Activated CD4-positive, alpha-beta T cell treated with anti-CD3 and anti-CD28 coated beads for 48 hours (primary cell): ENCODE results near the gene ALDH3B2.
"Not testable (repeated sequence)": the region's sequence is repeated elsewhere in the genome, so short reads cannot be mapped to it uniquely, and the experiment has no call there.

Experiments used
- DNase-seq: peaks from one replicate; pipeline ENCODE4 v3.0.0-alpha.2; 2020

Gene ALDH3B2

DNA sequence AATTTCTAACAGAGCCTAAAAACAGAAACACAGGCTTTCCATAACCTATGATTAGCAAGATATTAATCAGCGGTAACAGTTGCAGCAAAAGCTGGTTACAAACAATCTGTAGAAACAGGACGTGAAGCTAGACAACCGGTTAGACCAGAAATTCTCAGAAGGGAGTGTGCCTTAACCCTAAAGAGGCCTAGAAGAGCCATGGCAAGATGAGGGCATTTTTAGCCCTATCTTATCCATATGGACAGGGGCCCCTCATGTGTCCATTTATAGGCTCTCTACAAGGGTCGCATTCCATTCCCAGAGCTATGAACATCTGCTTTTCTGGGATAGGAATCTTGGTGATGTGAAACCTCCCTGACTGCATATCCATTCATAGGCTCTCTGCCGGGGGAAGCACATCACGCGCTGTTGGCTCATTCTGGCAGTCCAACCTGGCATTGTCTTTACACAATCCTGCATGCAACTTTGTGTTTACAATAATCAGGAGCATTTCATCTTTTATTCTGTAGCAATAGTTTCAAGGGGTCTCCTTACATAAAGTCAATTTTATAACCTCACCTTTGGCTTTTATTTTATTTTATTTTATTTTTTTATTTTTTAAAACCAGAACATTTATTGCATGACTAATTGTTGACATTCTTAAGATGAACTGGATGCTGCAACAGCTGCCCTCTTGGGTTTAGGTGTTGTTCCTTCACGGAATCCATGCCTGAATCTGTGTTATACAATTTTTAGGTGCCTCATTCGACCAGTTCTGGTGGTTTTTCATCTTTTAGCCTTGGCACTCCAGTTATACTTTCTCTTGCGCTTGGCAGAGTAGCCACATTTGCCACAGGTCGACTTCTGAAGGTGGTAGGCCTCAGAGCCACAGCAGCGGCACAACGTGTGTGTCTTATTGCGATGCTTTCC is 8.0 kb upstream of the ALDH3B2 start:
- DNase-seq: not testable (repeated sequence)

DNA sequence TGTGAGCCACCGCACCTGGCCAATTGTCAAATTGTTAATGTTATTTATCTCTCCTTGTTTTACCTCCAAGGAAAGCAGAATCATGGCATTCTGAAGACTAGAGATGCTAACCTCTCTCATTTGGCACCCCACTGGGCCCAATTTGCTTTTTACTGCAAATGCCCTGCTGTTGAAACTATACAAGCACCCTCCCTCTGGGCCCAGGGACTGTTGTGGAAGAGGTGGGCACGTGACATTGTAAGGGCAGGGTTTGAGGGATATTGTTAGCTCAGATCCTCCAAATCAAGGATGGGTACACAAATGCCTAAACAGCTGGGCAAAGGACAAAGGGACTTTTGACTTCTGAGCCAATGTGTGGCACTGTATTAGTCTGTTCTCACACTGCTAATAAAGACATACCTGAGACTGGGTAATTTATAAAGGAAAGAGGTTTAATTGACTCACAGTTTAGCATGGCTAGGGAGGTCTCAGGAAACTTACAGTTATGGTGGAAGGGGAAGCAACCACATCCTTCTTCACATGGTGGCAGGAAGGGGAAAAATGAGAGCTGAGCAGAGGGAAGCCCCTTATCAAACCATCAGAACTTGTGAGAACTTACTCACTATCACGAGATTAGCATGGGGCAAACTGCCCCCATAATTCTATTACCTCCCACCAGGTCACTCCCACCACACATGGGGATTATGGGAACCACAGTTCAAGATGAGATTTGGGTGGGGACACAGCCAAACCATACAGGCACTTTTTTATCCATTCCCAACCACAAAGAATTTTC is 6.5 kb upstream of the ALDH3B2 start:
- no peak for DNase-seq

DNA sequence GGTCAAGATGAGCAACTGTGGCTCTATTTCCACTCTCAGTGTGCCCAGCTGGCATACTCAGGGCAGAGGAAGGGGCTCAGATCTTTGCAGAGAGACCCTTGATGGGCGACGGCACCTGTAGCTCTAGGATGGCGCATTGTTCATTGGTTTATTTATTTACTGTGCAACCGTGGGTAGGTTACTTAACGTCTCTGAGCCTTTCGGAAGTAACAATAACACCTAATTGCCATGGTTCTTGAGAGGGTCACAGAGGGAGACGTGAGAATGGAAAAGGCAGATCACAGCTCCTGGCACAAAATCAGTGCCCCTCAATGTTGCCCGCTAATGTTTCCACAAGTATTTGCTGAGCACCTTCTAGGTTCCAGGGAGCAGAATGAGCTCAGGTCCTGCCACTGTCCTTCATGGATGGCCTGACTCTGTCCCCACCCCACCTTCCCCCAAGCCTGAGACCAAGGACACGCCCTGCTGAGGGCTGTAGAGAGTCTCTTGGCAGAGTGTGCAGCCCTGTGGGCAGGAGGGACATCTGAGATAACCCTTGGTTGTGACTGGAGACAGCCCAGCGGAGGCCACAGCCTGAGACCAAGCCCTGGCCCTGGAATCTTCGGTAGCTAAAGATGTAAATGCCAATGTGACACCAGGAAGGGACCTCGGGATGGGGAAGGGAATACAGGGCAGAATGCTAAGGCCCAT is 780 bp upstream of the ALDH3B2 start:
- no peak for DNase-seq

DNA sequence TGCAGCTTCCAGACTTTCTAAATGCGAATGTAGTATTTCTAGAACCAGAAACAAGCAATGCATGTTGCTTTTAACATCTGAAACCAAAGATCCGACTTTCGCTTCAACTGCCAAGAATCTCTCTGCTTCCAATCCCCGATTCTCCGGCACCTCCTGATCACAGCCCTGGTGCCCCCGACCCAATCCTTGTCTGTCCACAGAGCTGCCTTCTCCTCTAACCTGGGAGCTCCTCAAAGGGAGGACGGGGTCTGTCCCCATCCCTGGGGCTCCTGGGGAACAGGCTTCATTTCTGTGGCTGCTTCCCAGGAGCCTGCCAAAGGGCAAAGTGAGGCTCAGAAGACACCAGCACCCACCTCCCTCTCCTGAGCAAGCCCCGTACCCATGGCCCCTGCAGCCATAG is 521 bp downstream of the ALDH3B2 start:
- DNase-seq: no peak

DNA sequence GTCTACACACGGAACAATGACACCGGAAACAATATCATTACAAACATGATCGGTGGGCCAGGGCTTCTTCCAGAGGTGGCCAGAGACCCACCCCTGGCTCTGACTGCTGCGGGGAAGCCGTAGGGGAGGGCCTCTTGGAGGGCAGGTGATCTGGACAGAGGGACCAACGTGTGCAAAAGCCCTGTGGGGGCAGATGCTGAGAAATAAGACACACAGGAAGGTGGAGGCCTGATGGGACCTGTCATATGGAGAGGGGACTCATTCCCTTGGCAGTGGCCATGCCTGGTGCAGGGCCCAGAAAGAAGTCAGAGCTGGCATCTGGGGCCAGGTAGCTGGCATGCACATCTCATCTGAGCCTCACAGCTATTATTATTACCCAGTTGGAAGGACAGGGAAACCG is 1.1 kb downstream of the ALDH3B2 start:
- DNase-seq: no peak

DNA sequence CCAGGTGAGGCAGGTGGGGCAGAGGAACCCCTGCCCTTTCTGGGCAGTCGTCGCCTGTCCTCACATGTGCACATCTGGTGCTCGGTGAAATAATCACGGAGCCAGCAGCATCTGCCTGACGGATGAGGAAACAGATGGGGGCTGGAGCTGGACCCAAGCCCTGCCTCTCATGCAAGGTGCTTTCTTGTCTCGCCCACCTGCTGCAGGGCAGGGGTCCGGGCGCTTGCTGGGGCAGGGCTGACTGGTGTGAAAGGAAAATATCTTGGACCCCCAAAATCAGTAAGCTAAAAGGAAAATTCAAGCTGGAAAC is 3.3 kb downstream of the ALDH3B2 start:
- DNase-seq: no peak

DNA sequence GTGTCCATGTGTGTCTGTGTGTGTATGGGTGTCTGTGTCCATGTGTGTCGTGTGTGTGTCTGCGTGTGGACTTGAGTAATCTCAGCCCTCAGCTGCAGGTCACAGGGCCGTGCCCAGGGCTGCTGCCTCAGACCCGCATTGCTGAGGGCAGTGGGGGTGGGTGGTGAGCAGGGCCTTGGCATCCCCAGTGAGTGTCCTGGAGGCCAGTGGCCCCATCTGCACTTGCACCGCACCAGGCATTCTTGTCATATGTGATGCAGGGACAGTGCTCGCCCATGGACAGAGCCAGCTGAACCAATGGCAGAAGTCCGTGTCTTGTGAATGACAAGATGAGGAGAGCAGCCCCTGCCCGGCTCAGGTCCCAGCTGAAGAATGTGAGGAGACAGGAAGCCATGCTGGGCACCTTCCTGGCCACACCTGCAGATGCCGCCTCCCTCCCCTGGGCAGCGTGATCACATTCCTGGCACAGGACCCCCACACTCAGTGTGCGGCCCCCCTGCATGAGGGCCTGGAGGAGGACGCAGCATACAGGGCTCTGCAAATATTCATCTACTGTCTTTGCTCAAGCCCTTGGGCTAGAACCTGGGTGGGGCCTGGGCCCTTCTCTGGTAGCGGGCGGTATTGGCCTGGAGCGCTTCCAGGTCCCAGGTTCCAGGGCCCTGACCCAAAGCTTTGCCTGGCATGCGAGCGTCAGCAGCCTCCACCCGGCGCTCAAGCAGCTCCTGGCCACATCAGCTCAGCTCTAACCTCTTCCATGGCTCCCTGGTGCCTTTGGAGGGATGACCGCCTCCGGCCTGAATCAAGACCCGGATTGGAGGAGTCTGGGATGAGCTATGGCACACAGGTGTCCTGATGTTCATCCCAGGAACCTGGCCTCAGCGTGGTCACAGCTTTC is 3.9 kb downstream of the ALDH3B2 start:
- no peak for DNase-seq

DNA sequence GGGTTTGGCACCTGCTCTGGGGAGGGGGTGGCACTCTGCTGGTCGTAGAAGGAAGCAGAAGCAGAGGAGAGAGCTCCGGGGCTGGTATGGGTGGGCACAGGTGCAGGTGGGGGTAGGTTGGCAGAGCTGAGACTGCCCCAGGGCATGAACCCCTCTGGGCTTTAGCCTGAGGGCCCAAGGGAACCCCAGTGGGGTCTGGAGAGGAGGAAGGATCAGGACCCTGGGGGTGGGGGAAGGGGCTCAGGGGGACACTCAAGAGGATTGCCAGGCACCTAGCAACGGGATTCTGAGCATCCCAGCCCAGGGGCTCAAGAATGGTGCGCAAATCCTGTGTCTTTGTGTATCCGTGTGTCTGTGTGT is 6.3 kb downstream of the ALDH3B2 start:
- DNase-seq: no peak

DNA sequence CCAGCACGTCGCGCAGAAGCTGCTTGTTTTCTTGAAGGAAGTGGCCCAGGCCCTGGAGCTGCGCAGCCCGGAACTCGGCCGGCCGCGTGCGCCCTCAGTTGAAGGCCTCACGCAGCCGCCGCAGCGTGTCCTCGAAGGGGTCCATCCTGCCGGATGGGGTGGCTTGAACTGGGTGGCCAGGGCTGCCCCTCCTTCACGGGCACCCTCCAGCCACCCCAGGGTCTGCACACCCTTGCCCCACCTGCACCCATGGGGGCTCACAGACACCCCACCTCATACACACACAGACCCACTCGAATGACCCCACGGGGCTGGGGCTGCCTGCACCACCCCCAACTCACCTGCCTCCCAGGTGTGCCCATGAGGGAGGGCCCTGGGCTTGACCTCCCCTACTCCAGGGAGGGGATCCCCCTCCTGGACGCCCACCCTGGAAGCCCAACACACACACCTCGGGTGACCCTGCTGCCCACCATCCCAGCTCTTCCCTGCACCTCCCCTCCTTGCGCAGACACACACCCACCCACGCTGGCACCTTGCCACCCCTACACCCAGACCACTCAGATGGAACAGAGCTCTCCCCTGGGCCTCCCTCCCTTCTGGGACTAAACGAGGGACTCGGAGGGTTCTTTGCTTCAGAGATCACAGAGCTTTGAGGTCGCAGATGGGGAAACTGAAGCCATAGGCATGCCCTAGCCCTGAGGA is 6.8 kb downstream of the ALDH3B2 start:
- no peak for DNase-seq

DNA sequence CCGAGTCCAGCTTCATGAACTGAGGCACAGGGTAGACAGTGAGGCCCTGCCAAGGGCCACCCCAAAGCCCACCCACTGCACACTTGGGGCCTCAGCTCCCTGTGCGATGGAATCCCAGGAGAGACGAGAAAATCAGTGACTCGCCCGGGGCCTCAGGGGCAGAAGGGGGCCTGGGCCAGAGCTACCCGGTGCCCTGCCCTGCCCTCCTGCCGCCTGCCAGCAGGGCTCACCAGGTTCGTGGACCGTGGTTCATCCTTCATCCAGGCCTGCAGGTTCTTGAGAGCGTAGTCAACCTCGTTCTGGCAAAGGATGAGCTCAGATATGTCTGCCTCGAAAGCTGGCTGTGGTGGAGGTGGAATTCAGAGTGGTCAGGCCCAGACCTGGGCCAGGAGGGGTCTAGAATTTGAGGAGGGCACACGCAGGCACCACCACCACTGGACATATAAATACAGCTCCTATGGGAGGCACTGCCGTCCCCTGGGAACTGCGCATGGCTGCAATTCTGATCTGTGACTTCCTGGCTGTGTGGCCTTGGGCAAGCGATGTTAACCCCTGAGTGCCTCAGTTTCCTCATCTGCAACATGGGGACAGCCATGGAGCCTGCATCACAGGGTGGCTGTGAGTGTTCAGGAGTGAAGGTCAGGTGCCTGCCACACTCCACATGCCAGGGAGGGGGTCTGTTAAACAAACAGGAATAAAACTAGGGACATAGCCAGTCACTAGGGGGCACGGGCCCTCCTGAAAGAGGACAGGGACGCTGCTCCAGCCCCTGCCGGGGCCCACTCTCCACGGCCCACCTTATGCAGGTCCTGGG is 7.5 kb downstream of the ALDH3B2 start:
- no peak for DNase-seq

DNA sequence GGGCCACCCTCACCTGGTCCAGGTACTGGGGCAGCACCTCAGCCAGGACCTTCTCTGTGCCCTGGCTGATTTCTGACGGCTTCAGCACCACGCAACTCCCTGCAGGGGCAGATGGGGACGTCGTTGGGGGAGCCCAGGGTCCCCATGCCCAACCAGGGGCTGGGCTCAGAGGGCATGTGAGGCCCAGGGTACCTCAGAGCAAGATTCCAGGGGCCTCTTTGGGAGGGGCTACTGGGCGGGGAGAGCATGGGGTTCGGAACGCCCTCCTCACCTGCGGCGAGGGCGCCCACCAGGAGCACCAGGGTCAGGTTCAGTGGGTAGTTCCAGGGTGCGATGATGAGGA is 8.1 kb downstream of the ALDH3B2 start:
- no peak for DNase-seq

DNA sequence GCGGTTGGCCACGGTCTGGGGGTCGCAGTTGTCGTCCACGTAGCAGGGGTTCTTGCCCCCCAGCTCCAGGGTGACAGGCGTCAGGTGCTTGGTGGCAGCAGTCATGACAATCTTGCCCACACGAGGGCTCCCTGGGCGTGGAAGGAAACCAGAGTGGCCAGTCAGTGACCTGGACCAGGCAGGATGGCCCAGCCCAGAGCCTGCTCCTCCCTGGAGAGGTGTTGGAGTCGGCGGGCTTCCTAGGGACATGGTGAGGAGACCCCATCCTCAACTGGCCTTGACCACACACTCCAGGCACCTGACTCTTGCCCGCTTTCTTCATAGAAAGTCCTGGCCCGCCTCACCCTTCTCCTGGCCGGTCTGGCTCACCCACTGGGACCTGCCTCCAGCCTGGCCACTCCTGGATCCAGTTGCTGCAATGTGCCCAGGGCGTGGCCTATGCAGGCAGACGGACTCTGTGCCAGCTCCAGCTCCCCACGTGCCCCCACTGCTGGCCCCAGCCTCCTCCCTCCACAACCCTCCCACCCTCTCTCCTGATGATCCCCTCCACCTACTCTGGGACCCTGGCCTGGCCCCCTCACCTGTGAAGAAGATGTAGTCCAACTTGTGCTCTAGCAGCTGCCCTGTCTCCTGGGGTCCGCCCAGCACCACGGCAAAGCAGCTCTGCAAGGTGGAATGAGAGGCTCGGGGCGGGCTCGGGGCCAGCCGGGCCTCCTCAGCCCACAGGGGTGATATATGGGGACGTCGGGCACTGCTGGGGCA is 8.7 kb downstream of the ALDH3B2 start:
- DNase-seq: no peak

DNA sequence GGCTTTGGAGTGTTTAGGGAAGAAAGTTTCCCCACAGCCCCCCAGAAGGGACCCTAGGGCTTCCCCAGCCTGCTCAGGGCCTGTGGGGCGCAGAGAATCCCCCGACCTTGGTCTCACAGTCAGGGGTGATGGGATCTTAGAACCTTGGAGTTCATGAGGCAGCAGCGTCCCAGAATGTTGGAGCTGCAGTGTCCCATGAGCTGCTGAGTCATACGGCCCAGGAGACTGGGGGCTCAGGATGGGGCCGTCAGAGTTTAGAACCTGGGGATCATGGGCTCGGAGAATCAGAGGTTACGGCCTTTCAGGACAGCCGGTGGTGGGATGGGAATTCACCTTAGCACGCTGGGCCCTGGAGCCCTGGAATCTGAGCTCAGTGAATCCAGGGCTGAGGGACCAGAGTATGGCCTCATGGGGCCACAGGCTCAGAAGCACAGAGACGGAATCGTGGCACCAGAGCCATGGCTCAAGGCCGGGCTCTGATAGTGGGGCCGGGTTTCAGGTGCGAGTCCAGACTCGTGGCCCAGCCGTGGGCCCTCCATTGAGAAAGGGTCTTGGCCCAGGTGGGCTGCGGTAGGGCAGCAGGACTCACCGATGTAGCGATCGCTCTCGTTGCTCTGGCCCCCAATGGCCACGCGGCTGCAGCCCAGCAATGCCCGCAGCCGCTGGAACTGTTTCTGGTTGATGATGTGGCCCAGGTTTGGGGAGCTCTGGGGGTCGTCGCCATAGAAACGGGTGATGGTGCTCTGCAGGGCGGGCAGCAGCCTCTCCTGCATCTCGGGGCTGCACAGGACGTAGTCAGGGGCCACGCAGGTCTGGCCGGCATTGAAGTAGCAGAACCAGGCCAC is 9.5 kb downstream of the ALDH3B2 start:
- DNase-seq: no peak

DNA sequence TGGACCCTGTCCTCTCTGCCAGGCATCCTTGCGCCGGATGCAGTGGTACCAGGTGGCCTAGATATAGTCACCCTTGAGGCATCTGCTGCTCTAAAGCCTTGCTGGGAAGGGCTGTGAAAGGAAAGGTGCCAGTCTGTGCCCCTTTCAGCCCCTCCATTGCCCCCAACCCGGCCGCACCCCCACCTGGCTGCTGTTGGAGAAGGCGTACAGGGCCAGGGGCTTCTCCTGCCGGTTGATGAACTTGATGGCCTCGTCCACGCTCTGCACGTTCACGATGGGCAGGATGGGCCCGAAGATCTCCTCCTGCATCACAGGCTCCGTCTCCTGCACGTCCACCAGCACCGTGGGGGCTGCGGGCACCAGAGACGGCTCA is 10.2 kb downstream of the ALDH3B2 start:
- DNase-seq: no peak

DNA sequence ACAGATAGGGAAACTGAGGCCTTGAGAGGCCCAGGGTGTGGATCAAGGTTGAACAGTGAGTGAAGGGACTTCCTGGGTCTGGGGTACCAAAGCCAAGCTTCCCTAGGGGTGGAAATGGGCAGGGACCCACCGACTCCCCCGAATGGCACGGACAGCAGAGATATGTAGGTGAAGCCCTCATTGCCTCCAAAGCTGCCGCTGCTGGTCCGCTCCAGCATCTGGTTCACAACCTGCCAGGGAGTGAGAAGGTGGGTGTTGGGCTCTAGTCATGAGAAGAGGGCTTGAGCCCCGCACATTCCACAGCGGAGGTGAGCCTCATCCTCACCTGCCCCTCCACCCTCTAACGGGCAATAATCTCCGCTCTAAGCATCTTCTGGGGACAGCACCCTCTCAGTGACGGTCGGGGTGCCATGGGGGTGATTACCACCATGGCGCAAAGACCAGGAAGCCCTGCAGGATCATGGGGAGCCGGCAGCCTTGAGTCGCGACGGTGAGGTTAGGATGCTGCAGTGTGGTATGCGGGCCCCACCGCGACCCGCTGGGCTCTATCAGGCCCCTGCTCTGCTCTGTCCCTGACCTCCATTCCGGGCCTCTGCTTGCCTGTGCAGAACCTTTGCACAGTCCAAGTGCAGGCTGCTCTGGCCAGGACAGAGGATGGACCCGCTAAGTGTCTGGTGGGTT is 10.8 kb downstream of the ALDH3B2 start:
- no peak for DNase-seq

DNA sequence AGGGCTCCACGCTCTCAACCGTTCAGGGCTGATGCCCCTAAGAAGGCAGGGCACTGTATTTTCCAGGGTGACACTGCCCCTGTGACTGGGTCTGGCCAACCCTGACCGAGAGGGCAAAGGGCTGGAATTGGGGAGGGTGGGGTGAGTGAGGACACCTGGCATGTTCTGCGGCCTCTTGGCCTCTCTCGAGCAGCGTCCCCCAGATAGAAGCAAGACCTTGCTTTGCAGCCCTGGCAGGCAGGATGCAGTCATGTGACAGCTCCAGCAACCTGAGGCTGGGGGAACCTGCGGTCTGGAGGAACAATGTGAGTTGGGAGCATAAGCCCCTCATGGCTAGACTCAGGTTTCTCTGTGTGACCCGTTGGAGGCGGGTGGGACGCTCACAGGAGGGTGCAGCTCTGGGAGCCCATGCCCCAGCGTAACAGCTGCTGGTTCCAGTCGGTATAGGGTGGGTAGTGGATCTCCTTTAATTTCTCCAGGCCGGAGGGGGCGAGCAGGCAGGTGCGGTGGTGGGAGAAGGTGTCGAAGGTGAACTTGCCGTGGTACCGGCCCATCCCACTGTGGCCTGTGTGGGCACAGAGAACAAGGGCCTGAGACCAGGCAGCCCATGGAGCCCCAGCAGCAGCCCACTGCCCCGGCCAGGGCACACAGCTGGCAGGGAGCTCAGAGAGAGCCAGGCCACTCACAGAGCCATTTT is 11.4 kb downstream of the ALDH3B2 start:
- DNase-seq: no peak

DNA sequence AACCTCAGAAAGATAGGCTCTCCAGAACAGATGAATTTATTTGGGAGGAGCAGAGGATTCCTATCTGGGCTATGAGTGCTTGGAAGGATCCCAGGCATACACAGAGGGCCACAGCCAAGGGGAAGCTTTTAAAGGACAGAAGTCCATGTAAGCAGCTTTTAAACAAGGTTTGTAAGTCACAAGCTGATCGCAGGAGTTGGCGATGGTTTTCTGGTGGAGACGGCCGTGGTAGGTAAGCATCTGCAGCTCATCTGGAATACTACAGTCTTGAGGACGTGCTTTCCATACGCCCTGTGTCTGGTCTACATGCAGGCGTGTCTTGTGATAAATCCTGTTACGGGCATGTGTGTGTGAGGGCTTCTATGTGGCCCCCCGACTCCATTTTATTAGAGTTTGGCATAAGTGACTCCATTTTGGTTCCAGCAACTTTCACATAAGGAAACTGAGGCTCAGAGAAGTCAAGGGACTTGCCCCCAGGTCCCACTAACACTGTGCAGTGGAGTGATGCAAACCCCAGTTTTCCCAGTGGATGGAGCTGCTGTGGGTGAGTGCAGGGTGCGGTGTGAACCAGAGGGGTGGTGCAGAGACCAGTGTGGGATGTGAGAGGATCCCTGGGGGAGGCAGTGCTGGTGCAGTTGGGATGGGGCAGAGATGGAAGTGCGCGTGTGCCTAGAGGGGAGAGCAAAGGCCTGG is 12.1 kb downstream of the ALDH3B2 start:
- DNase-seq: no peak

DNA sequence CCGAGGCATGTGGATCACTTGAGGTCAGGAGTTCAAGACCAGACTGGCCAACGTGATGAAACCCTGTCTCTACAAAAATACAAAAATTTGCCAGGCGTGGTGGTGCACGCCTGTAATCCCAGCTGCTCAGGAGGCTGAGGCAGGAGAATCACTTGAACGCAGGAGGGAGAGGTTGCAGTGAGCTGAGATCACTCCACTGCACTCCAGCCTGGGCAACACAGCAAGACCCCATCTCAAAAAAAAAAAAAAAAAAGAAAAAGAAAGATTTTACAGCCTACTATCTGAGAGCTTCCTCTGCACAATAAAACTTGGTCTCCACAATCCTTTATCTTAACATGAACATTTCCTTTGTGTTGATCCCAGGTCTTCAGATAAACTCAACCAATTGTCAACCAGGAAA is 13.7 kb downstream of the ALDH3B2 start:
- DNase-seq: not testable (repeated sequence)
